Epithelial cell of proximal tubule (primary cell): ENCODE data around the gene LHCGR. TPM values are rescaled to one million over a fixed set of nuclear protein-coding genes. Genes with fewer than 3 reads are reported as not detected.
A peak's percentile ranks its signal among the peaks of the same experiment; 100 is the strongest.

Experiments
- DNase-seq: peaks from one replicate; pipeline ENCODE4 v3.0.0-alpha.2; 2011; ENCODE audit warnings: low read depth
- H3K4me3 ChIP-seq: 2 replicates; pipeline ENCODE4 v1.5.1; 2011; ENCODE audit warnings: low read depth, mild to moderate bottlenecking, low read length
- CTCF ChIP-seq: conservative IDR thresholded peaks from 2 replicates; pipeline ENCODE4 v1.5.1; 2012; ENCODE audit warnings: low read depth, mild to moderate bottlenecking, low read length
- total RNA-seq: library from RNA; depleted of rRNA; stranded (reverse); fragments of >200 nt; gene quantifications from 2 replicates; pipeline ENCODE4 v1.2.3, GENCODE V29; 2015

LHCGR gene
- not detected in 2 replicates for total RNA-seq

GRCh38 chr2:48755473-48755872 is at the start of gene LHCGR:
TSS of gene LHCGR (minus strand) at chr2:48755724. CDS start at chr2:48755671, 53 bp downstream.
- peak within 1 kb of the TSS; percentile 33 for H3K4me3 ChIP-seq
- TF ChIP-seq CTCF = no peak
- no peak for DNase-seq

- no peak for TF ChIP-seq CTCF
- DNase-seq = no peak
- no peak overlapping the region for H3K4me3 ChIP-seq
Observed at GRCh38 chr2:48799601-48800000, 44.1 kb upstream of the LHCGR start.

GRCh38 chr2:48795065-48795464 is 39.5 kb upstream of the LHCGR start:
- no peak for DNase-seq
- TF ChIP-seq CTCF = no peak
- no peak overlapping the region for H3K4me3 ChIP-seq

- no peak for TF ChIP-seq CTCF
- no peak overlapping the region for H3K4me3 ChIP-seq
- DNase-seq = no peak
Observed at GRCh38 chr2:48793671-48794070, 38.1 kb upstream of the LHCGR start.

GRCh38 chr2:48792030-48792429 is 36.5 kb upstream of the LHCGR start:
- DNase-seq = no peak
- no peak for TF ChIP-seq CTCF

GRCh38 chr2:48790407-48791170 is 35.1 kb upstream of the LHCGR start:
- DNase-seq = no peak
- no peak for TF ChIP-seq CTCF
- H3K4me3 ChIP-seq = no peak overlapping the region

More at GRCh38 chr2:48792030-48792429, 36.5 kb upstream of the LHCGR start:
- no peak overlapping the region for H3K4me3 ChIP-seq

GRCh38 chr2:48787580-48787979 is 32.1 kb upstream of the LHCGR start:
- no peak for DNase-seq
- no peak for TF ChIP-seq CTCF
- H3K4me3 ChIP-seq = no peak overlapping the region
